Naive thymus-derived CD4-positive, alpha-beta T cell (primary cell): Measurements from ENCODE around the gene LCN10. TPM values are rescaled to one million over a fixed set of nuclear protein-coding genes. Genes with fewer than 3 reads are reported as not detected.

ENCODE experiments used
- ATAC-seq: fragments of 150-1000 bp; cut with Tn5 transposase; 2 replicates; pipeline ENCODE4 v1.10.0; 2021; ENCODE audit warnings: mild to moderate bottlenecking, moderate library complexity
- CTCF ChIA-PET: fragments of 350-600 bp; sonication (Branson Sonifier 250); formaldehyde crosslinking; loops from one replicate; lab custom pipeline; 2021; ENCODE audit warnings: antibody characterized with exemption; lab: Charles Lee
- POLR2A ChIA-PET: fragments of 350-600 bp; sonication (Branson Sonifier 250); formaldehyde crosslinking; loops from one replicate; lab custom pipeline; 2021; ENCODE audit warnings: antibody characterized with exemption, inconsistent platforms; lab: Charles Lee
- DNase-seq, 9 donors: peaks; one replicate each; pipeline versions ENCODE4 v3.0.0 to v3.0.0-alpha.2; 2020 to 2022; ENCODE audit warnings: mixed read lengths in 1 of 9
- H3K27ac ChIP-seq: one replicate; pipeline ENCODE4 v1.7.0; 2013; ENCODE audit warnings: mild to moderate bottlenecking, low read depth, low read length, moderate library complexity
- H3K27me3 ChIP-seq, 2 donors: one replicate each; pipeline ENCODE4 v1.7.0; 2013; ENCODE audit warnings: low read length in 2 of 2, mild to moderate bottlenecking in 2 of 2, moderate library complexity in 2 of 2; ENCODE audit not compliant: control insufficient read depth in 2 of 2, insufficient read depth in 2 of 2
- H3K36me3 ChIP-seq, 3 experiments: 1 replicate in 2 of 3; 2 replicates in 1 of 3; pipeline ENCODE4 v1.7.0; 2013; ENCODE audit warnings: low read length in 3 of 3, mild to moderate bottlenecking in 3 of 3, moderate library complexity in 1 of 3; ENCODE audit not compliant: insufficient read depth in 3 of 3, control insufficient read depth in 2 of 3
- H3K4me1 ChIP-seq, 2 donors: one replicate each; pipeline ENCODE4 v1.7.0; 2013; ENCODE audit warnings: low read length in 2 of 2, mild to moderate bottlenecking in 2 of 2, moderate library complexity in 1 of 2; ENCODE audit not compliant: control insufficient read depth in 2 of 2, insufficient read depth in 2 of 2
- H3K4me3 ChIP-seq: 2 replicates; pipeline ENCODE4 v1.7.0; 2013; ENCODE audit warnings: mild to moderate bottlenecking, low read length
- H3K9me3 ChIP-seq, 3 experiments: 1 replicate in 2 of 3; 2 replicates in 1 of 3; pipeline ENCODE4 v1.7.0; 2013; ENCODE audit warnings: low read length in 3 of 3; ENCODE audit not compliant: control insufficient read depth in 2 of 3
- H3K27ac Mint-ChIP-seq, 9 donors: one replicate each; pipeline ENCODE4 v1.8.0; 2020 to 2022; ENCODE audit warnings: mixed read lengths in 9 of 9, mild to moderate bottlenecking in 8 of 9, moderate library complexity in 5 of 9, inconsistent platforms in 2 of 9
- H3K27me3 Mint-ChIP-seq, 5 donors: one replicate each; pipeline ENCODE4 v1.8.0; 2021 to 2022; ENCODE audit warnings: mixed read lengths in 5 of 5, mild to moderate bottlenecking in 1 of 5
- H3K36me3 Mint-ChIP-seq, 5 donors: one replicate each; pipeline ENCODE4 v1.8.0; 2020 to 2022; ENCODE audit warnings: mixed read lengths in 5 of 5, mild to moderate bottlenecking in 3 of 5, inconsistent platforms in 1 of 5
- H3K4me1 Mint-ChIP-seq, 7 donors: one replicate each; pipeline ENCODE4 v1.8.0; 2020 to 2022; ENCODE audit warnings: mixed read lengths in 7 of 7, mild to moderate bottlenecking in 3 of 7, inconsistent platforms in 1 of 7
- H3K4me3 Mint-ChIP-seq, 10 donors: one replicate each; pipeline ENCODE4 v1.8.0; 2020 to 2022; ENCODE audit warnings: mild to moderate bottlenecking in 10 of 10, mixed read lengths in 10 of 10, moderate library complexity in 6 of 10, inconsistent platforms in 2 of 10
- H3K9me3 Mint-ChIP-seq, 11 donors: one replicate each; pipeline ENCODE4 v1.8.0; 2020 to 2022; ENCODE audit warnings: mixed read lengths in 11 of 11, mild to moderate bottlenecking in 4 of 11, inconsistent platforms in 1 of 11, moderate library complexity in 1 of 11
- intact Hi-C, 2 donors: fragments of 100-400 bp; cut with micrococcal nuclease; formaldehyde crosslinking; loops; one replicate each; pipeline ENCODE4 v1.15.1; 2023
- polyA plus RNA-seq, 2 donors: library from polyadenylated mRNA; unstranded; fragments of 300-500 nt; fragmentation: Illumina TruSeq; gene quantifications; one replicate each; pipeline ENCODE4 v1.2.3, GENCODE V29; 2021
- total RNA-seq, 6 experiments: library from RNA in 5 of 6; stranded (reverse) in 5 of 6; gene quantifications; 1 replicate in 5 of 6; 2 replicates in 1 of 6; pipeline ENCODE4 v1.2.3 and lab custom pipeline; 2021 to 2026

Gene LCN10
- total and polyA plus RNA-seq, 7 experiments from 2014 or later: 0.34 to 3.2 (median 1.1) TPM; not detected in 1

DNA sequence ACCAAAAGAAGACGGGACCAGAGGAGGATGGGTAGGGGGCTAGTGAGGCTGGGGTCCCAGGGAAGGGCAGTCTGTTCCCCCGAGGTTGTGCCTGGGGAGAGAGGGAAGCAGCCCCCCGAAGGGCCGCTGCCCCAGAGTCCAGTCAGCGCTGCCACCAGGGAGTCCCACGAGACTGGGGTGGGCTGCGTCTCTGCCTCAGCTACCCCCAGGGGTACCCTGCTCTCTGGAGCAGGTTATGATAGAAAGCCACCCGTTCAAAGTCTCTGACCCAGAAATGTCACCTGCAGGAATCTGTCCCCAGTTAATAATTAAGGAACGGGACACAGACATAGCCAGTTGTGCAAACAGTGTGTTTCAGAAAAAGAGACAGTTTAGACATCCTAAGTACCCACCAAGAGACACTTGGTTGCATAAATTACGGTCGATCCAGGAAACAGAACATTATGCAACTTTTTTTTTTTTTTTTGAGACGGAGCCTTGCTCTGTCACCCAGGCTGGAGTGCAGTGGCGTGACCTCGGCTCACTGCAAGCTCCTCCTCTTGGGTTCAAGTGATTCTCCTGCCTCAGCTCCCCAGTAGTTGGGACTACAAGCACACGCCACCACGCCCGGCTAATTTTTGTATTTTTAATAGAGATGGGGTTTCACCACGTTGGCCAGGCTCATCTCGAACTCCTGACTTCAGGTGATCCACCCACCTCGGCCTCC, 44.8 kb downstream of the LCN10 start:
- H3K27me3 Mint-ChIP-seq: peaks cover 0 to 18% (median 5%) of the 10 kb centered on the region in 5 donors
- POLR2A ChIA-PET: interaction anchor here (0.6 to 5.2 kb wide), 2 partner anchors 30 to 406 kb away, joined by 4 to 19 read pairs; no protein-coding TSS in a partner anchor
- H3K9me3 Mint-ChIP-seq: peaks cover 0 to 2% (median 0%) of the 10 kb centered on the region in 11 donors
- H3K27ac Mint-ChIP-seq: no peak overlapping the region
- DNase-seq: no peak
- peaks cover 7 to 17% of the 10 kb centered on the region in 2 donors for H3K4me1 ChIP-seq
- H3K4me1 Mint-ChIP-seq: peaks cover 10 to 20% (median 14%) of the 10 kb centered on the region in 7 donors
- CTCF ChIA-PET: no interaction called here
- intact Hi-C loops: no loop called here
- ATAC-seq: peak; percentile 23
- H3K36me3 Mint-ChIP-seq: no peaks in the 10 kb centered on the region
- no peaks in the 10 kb centered on the region for H3K27me3 ChIP-seq
- no peaks in the 10 kb centered on the region for H3K36me3 ChIP-seq
- H3K4me3 Mint-ChIP-seq: no peak overlapping the region
- H3K27ac ChIP-seq: no peak overlapping the region
- H3K9me3 ChIP-seq: no peaks in the 10 kb centered on the region
- H3K4me3 ChIP-seq: no peak overlapping the region

DNA sequence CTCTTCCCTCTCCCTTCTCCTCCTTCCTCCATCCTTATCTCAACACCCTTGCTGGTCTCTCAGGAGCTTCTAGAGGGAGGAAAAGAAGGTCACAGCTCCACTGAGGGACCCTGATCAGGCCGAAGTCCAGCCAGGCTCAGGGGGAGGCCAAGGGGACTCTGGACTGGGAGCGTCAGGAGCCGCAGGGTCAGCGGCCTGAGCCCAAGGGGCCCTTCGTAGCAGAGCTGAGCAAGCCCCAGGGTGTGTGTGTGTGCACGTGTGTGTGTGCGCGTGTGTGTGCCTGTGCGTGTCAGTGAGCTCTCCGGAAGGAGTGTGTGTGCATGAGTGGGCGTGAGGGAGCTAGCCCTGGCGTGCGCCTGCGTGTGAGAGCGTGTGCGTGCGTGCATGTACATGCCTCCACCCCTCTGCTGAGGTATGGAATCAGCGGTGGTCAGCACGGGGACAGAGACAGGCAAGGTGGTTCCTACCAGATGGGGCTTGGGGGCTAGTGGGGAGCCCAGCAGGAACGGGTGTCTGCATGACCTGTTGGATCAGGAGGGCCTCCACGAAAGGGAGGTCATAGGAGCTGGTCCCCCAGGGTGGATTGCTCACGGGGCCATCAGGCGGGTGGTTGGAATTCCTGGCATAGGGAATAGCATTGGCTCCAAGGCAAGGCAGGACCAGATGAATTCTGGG, 45.5 kb downstream of the LCN10 start:
- CTCF ChIA-PET: no interaction called here
- H3K4me3 ChIP-seq: no peak overlapping the region
- H3K27me3 ChIP-seq: no peaks in the 10 kb centered on the region
- Mint-ChIP-seq H3K27me3 (peaks cover 0 to 18% (median 5%) of the 10 kb centered on the region in 5 donors), H3K27ac (no peak overlapping the region), H3K4me1 (peaks cover 10 to 20% (median 14%) of the 10 kb centered on the region in 7 donors), H3K9me3 (peaks cover 0 to 2% (median 0%) of the 10 kb centered on the region in 11 donors), H3K36me3 (no peaks in the 10 kb centered on the region), H3K4me3 (peak overlapping the region in 1 of 10 donors; percentile 20)
- DNase-seq: no peak
- peaks cover 7 to 17% of the 10 kb centered on the region in 2 donors for H3K4me1 ChIP-seq
- H3K27ac ChIP-seq: no peak overlapping the region
- no peaks in the 10 kb centered on the region for H3K36me3 ChIP-seq
- no peak for ATAC-seq
- H3K9me3 ChIP-seq: no peaks in the 10 kb centered on the region
- POLR2A ChIA-PET: interaction anchor here (5.2 kb wide), 1 partner anchor 31 kb away, joined by 19 read pairs; no protein-coding TSS in a partner anchor
- intact Hi-C loops: no loop called here

DNA sequence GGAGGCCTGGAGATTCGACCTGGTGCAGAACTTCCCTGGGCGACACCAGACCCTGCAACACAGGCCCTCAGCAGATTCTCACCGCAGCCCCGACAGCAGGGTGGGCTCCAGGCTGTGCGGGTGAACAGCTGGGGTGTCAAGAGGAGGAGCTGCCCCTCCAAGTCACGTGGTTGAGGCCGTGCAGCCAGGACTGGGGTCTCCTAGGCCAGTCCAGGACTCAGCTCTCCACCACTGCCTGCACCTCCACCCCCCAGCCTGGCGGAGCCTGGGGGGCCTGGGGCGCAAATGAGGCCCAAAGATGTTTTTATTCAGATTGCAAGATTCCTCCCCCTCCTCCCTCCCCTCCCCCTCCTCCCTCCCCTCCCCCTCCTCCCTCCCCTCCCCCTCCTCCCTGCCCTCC, 46.2 kb downstream of the LCN10 start:
- no peaks in the 10 kb centered on the region for H3K27me3 ChIP-seq
- H3K4me1 ChIP-seq: peaks cover 7 to 15% of the 10 kb centered on the region in 2 donors
- H3K4me3 ChIP-seq: no peak overlapping the region
- peaks cover 6 to 16% (median 12%) of the 10 kb centered on the region in 7 donors for H3K4me1 Mint-ChIP-seq
- H3K27ac Mint-ChIP-seq: no peak overlapping the region
- H3K27me3 Mint-ChIP-seq: peaks cover 0 to 11% (median 5%) of the 10 kb centered on the region in 5 donors
- intact Hi-C loops: no loop called here
- H3K27ac ChIP-seq: no peak overlapping the region
- POLR2A ChIA-PET: no interaction called here
- H3K36me3 Mint-ChIP-seq: no peaks in the 10 kb centered on the region
- CTCF ChIA-PET: no interaction called here
- no peak overlapping the region for H3K4me3 Mint-ChIP-seq
- ATAC-seq (no peak), DNase-seq (no peak)
- H3K9me3 Mint-ChIP-seq: peaks cover 0 to 2% (median 0%) of the 10 kb centered on the region in 11 donors
- no peaks in the 10 kb centered on the region for H3K36me3 ChIP-seq
- H3K9me3 ChIP-seq: no peaks in the 10 kb centered on the region

DNA sequence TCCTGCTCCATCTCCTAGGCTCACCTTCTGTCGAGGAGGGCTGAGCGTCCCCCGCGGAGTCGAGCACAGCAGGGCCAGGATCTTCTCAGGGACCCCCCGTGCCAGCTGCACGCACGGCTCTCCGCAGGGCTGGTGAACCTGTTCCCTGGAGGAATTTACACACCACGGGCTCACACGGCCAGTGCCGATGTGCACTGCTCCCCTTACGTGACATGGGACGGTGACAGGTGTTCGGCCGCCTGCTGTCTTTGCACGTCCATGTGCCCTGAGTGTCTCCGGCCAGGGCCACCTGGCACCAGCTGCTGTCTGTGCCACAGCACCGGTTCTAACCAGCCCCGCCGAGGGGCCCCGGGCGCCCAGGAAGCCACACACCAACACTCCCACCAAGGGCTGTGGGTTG, 46.8 kb downstream of the LCN10 start:
- POLR2A ChIA-PET: no interaction called here
- CTCF ChIA-PET: no interaction called here

DNA sequence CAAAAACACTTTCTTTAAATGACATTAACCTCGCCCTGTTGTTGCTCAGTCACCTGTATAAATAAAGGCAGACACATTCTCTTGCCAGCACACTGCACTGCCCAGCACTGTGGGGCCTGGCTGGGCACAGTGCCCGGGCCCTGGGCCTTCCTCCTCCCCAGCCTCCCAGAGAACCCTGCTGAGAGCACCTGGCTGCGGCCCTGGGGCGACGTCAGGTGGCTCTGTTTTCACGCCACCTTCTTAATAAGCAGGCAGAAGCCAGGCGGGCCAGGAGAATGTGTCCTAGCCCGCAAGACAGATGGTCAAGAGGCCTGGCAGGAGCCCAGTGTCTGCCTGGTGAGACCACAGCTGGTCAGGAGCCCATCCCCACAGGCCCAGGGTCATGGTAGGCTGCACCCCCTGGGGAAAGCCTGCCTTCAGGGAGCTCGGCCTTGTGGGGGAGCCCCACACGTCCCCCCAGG, 47.3 kb downstream of the LCN10 start:
- H3K4me1 Mint-ChIP-seq: peaks cover 0 to 11% (median 4%) of the 10 kb centered on the region in 7 donors
- peaks cover 0 to 2% (median 0%) of the 10 kb centered on the region in 11 donors for H3K9me3 Mint-ChIP-seq
- peak overlapping the region in 1 of 10 donors; percentile 38 for H3K4me3 Mint-ChIP-seq
- H3K36me3 Mint-ChIP-seq: no peaks in the 10 kb centered on the region
- ChIA-PET CTCF (no interaction called here), POLR2A (no interaction called here)
- Histone ChIP-seq H3K27me3 (no peaks in the 10 kb centered on the region), H3K4me3 (no peak overlapping the region), H3K36me3 (no peaks in the 10 kb centered on the region), H3K4me1 (peaks cover 0 to 4% of the 10 kb centered on the region in 2 donors), H3K9me3 (no peaks in the 10 kb centered on the region), H3K27ac (no peak overlapping the region)
- H3K27me3 Mint-ChIP-seq: peaks cover 0 to 10% (median 5%) of the 10 kb centered on the region in 5 donors
- no peak for ATAC-seq
- no peak overlapping the region for H3K27ac Mint-ChIP-seq
- DNase-seq: no peak
- intact Hi-C loops: no loop called here

More for the DNA sequence above, 46.8 kb downstream of the LCN10 start:
- peaks cover 0 to 2% (median 0%) of the 10 kb centered on the region in 11 donors for H3K9me3 Mint-ChIP-seq
- H3K4me1 Mint-ChIP-seq: peaks cover under 1 to 13% (median 7%) of the 10 kb centered on the region in 7 donors
- H3K27ac Mint-ChIP-seq: no peak overlapping the region
- H3K27me3 ChIP-seq: no peaks in the 10 kb centered on the region
- no peak overlapping the region for H3K4me3 Mint-ChIP-seq
- DNase-seq (no peak), ATAC-seq (no peak)
- peaks cover 4 to 9% of the 10 kb centered on the region in 2 donors for H3K4me1 ChIP-seq
- H3K36me3 ChIP-seq: no peaks in the 10 kb centered on the region
- no peaks in the 10 kb centered on the region for H3K36me3 Mint-ChIP-seq
- peaks cover 0 to 10% (median 5%) of the 10 kb centered on the region in 5 donors for H3K27me3 Mint-ChIP-seq
- H3K27ac ChIP-seq: no peak overlapping the region
- no peaks in the 10 kb centered on the region for H3K9me3 ChIP-seq
- intact Hi-C loops: no loop called here
- no peak overlapping the region for H3K4me3 ChIP-seq

DNA sequence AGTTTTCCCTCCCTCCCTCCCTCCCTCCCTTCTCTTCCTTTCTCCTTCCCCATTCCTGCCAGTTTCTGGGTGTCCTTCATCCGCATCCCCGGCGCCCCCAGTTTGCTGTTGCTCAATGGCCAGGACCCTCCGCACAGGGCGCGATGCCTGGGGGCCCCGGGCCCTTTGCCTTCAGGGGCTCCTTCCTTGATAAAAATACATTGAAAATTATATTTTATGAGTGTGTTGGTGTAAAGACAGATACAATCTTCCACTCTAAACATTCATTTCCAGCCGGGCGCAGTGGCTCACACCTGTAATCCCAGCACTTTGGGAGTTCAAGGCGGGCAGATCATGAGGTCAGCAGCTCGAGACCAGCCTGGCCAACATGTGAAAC, 47.9 kb downstream of the LCN10 start:
- ATAC-seq (no peak), DNase-seq (no peak)
- no peaks in the 10 kb centered on the region for H3K9me3 Mint-ChIP-seq
- no peaks in the 10 kb centered on the region for H3K27me3 ChIP-seq
- no peak overlapping the region for H3K4me3 ChIP-seq
- H3K9me3 ChIP-seq: no peaks in the 10 kb centered on the region
- H3K27ac Mint-ChIP-seq: no peak overlapping the region
- no peak overlapping the region for H3K4me3 Mint-ChIP-seq
- H3K36me3 ChIP-seq: no peaks in the 10 kb centered on the region
- ChIA-PET CTCF (no interaction called here), POLR2A (no interaction called here)
- peaks cover 0 to 8% (median 0%) of the 10 kb centered on the region in 7 donors for H3K4me1 Mint-ChIP-seq
- intact Hi-C loops: loop anchor here in 1 of 2 donors (1.0 kb wide), 1 partner anchor 210 kb away; no protein-coding TSS in a partner anchor
- H3K4me1 ChIP-seq: no peaks in the 10 kb centered on the region
- H3K27me3 Mint-ChIP-seq: peaks cover 0 to 9% (median 5%) of the 10 kb centered on the region in 5 donors
- no peak overlapping the region for H3K27ac ChIP-seq
- H3K36me3 Mint-ChIP-seq: no peaks in the 10 kb centered on the region
